HepG2 (cell line): ENCODE measurements around the gene ANKRD31. TPM values are rescaled to one million over a fixed set of nuclear protein-coding genes. Genes with fewer than 3 reads are reported as not detected.

Experiments used
- CC2D1A ChIP-seq: sonication (generic); formaldehyde crosslinking; IDR thresholded peaks from 2 replicates; pipeline ENCODE4 v1.8.1; 2023; ENCODE audit warnings: mild to moderate bottlenecking, missing genetic modification reagents
- CEBPB ChIP-seq: IDR thresholded peaks from 2 replicates; pipeline ENCODE4 v1.6.1; 2011; ENCODE audit warnings: low read depth, low read length, improper control_type of control experiment, borderline replicate concordance
- ETV5 ChIP-seq: IDR thresholded peaks from 2 replicates; pipeline ENCODE4 v1.6.1; 2018; ENCODE audit warnings: missing biosample characterization, missing genetic modification reagents, inconsistent platforms, borderline replicate concordance
- FOXP1 ChIP-seq, 2 experiments: fragments of 450-650 bp in 1 of 2; IDR thresholded peaks; 2 replicates each; pipeline ENCODE4 v1.6.1; 2017 to 2018; ENCODE audit warnings: antibody characterized with exemption in 1 of 2
- KAT8 ChIP-seq: IDR thresholded peaks from 2 replicates; pipeline ENCODE4 v1.6.1; 2016; ENCODE audit warnings: missing genetic modification reagents, missing compliant biosample characterization
- MYC ChIP-seq: sonication (generic); formaldehyde crosslinking; IDR thresholded peaks from 2 replicates; pipeline ENCODE4 v1.9.0; 2021; ENCODE audit warnings: missing genetic modification reagents, borderline replicate concordance
- NFKBIZ ChIP-seq: IDR thresholded peaks from 2 replicates; pipeline ENCODE4 v1.6.1; 2018; ENCODE audit warnings: missing genetic modification reagents, missing compliant biosample characterization
- NR2F6 ChIP-seq, 2 experiments: IDR thresholded peaks; 2 replicates each; pipeline ENCODE4 v1.6.1; 2016; ENCODE audit warnings: antibody characterized with exemption in 1 of 2, mild to moderate bottlenecking in 1 of 2
- PHF5A ChIP-seq: IDR thresholded peaks from one replicate; pipeline ENCODE4 v1.6.1; 2018; ENCODE audit warnings: low read depth, missing genetic modification reagents; ENCODE audit not compliant: unreplicated experiment
- RERE ChIP-seq: IDR thresholded peaks from 2 replicates; pipeline ENCODE4 v1.6.1; 2016; ENCODE audit warnings: low read depth, missing genetic modification reagents, missing compliant biosample characterization
- SAP130 ChIP-seq: IDR thresholded peaks from 2 replicates; pipeline ENCODE4 v1.6.1; 2016; ENCODE audit warnings: low read depth
- SRSF9 ChIP-seq: fragments of 200-400 bp; formaldehyde crosslinking; IDR thresholded peaks from 2 replicates; pipeline ENCODE4 v1.6.1; 2018; ENCODE audit warnings: borderline replicate concordance, mild to moderate bottlenecking, low read depth, low read length; ENCODE audit not compliant: insufficient read depth, poor library complexity, severe bottlenecking
- ZFY ChIP-seq: sonication (generic); formaldehyde crosslinking; IDR thresholded peaks from 2 replicates; pipeline ENCODE4 v1.4.0; 2020; ENCODE audit warnings: missing genetic modification reagents
- ZKSCAN8 ChIP-seq: IDR thresholded peaks from 2 replicates; pipeline ENCODE4 v1.6.1; 2016; ENCODE audit warnings: borderline replicate concordance, missing genetic modification reagents, missing compliant biosample characterization
- ZNF496 ChIP-seq: sonication (generic); formaldehyde crosslinking; IDR thresholded peaks from 2 replicates; pipeline ENCODE4 v1.8.1; 2023; ENCODE audit warnings: mild to moderate bottlenecking, moderate library complexity, missing genetic modification reagents; ENCODE audit not compliant: insufficient replicate concordance
- ZNF562 ChIP-seq: sonication (generic); formaldehyde crosslinking; IDR thresholded peaks from 2 replicates; pipeline ENCODE4 v1.8.0; 2022; ENCODE audit warnings: missing genetic modification reagents, borderline replicate concordance
- ZNF564 ChIP-seq: sonication (generic); formaldehyde crosslinking; IDR thresholded peaks from 2 replicates; pipeline ENCODE4 v1.8.1; 2023; ENCODE audit warnings: mild to moderate bottlenecking, missing genetic modification reagents
- polyA plus RNA-seq, 8 experiments: library from polyadenylated mRNA; depleted of rRNA in 3 of 8; stranded (reverse) in 7 of 8; unstranded in 1 of 8; fragments of >200 nt; fragmentation: Illumina TruSeq in 4 of 8; extraction: Trizol in 4 of 8; gene quantifications; 2 replicates each; pipeline versions ENCODE4 v1.2.1 to v1.2.3, GENCODE V29; 2011 to 2016; ENCODE audit warnings: low read depth in 4 of 8, missing spikeins in 1 of 8, mixed read lengths in 1 of 8; ENCODE audit not compliant: insufficient read depth in 1 of 8
- total RNA-seq, 5 experiments: library from RNA; depleted of rRNA; stranded (reverse); fragments of >200 nt; fragmentation: Illumina TruSeq; extraction: Trizol; gene quantifications; 2 replicates each; pipeline ENCODE4 v1.2.3, GENCODE V29; 2016; ENCODE audit warnings: low read depth in 1 of 5
- TF ChIP-seq, protein P1 (sequence below): sonication (generic); formaldehyde crosslinking; IDR thresholded peaks from 2 replicates; pipeline ENCODE4 v1.4.0; 2020; ENCODE audit warnings: mild to moderate bottlenecking, missing genetic modification reagents
- TF ChIP-seq, protein P2 (sequence below): IDR thresholded peaks from 2 replicates; pipeline ENCODE4 v1.6.1; 2016; ENCODE audit warnings: missing biosample characterization, missing genetic modification reagents, low read depth
- TF ChIP-seq, protein P3 (sequence below): IDR thresholded peaks from 2 replicates; pipeline ENCODE4 v1.6.1; 2016; ENCODE audit warnings: mild to moderate bottlenecking, missing biosample characterization, missing genetic modification reagents

ANKRD31 gene
- total and polyA plus RNA-seq, 2 of the 13 experiments (the other 11 are each of a cell fraction or from before 2014, with no cell fraction given): 0.01 to 0.09 TPM

DNA sequence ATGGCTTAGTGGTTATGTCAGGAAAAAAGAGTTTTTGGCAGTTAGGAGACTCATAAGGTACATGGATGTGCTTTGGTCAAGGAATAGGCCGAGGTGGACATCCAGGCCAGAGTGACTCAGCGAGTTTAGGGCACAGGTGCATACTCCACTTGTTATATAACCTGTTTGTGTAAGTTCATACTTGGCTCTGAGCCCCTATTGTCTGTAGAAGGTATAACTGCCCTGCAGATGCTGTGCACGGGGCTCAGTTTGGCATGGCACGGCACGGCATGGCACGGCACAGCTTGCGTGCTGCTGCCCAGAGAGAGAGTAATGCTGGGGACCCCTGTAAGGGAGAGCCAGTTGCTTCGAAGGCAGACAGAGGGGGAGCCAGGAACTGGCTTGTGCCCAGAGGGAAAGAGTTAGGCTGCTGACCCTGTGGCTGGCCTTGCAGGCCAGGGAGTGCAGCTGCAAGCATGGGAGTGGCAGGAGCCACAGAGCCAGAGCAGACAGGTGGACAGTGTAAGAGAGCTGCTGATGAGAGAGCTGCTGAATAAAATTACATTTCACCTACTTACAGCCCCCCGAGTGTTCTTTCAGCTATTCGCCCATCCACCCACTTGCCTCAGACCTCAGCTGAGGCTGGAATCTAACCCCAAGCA lies 216.5 kb downstream of the ANKRD31 start (continued):
- TF ChIP-seq, protein P1, sequence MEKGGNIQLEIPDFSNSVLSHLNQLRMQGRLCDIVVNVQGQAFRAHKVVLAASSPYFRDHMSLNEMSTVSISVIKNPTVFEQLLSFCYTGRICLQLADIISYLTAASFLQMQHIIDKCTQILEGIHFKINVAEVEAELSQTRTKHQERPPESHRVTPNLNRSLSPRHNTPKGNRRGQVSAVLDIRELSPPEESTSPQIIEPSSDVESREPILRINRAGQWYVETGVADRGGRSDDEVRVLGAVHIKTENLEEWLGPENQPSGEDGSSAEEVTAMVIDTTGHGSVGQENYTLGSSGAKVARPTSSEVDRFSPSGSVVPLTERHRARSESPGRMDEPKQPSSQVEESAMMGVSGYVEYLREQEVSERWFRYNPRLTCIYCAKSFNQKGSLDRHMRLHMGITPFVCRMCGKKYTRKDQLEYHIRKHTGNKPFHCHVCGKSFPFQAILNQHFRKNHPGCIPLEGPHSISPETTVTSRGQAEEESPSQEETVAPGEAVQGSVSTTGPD (CRISPR knock-in tag): peak; percentile 75; the same call in 1 of the 2 replicates
- TF ChIP-seq, protein P2, sequence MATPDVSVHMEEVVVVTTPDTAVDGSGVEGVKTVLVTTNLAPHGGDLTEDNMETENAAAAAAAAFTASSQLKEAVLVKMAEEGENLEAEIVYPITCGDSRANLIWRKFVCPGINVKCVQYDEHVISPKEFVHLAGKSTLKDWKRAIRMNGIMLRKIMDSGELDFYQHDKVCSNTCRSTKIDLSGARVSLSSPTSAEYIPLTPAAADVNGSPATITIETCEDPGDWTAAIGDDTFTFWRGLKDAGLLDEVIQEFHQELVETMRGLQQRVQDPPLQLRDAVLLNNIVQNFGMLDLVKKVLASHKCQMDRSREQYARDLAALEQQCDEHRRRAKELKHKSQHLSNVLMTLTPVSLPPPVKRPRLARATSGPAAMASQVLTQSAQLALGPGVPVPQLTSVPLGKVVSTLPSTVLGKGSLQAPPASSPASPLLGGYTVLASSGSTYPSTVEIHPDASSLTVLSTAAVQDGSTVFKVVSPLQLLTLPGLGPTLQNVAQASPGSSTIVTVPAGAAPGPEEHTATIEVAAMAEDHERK (CRISPR knock-in tag): no peak
- TF ChIP-seq, protein P3, sequence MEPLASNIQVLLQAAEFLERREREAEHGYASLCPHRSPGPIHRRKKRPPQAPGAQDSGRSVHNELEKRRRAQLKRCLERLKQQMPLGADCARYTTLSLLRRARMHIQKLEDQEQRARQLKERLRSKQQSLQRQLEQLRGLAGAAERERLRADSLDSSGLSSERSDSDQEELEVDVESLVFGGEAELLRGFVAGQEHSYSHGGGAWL (CRISPR knock-in tag): 0 out of 2 replicates have a peak, but pooled peaks have one; percentile 38
- TF ChIP-seq NFKBIZ (CRISPR knock-in tag) (0 out of 2 replicates have a peak, but pooled peaks have one; percentile 27), SAP130 (CRISPR knock-in tag) (peak; percentile 47), ZNF564 (CRISPR knock-in tag) (no peak), ZKSCAN8 (CRISPR knock-in tag) (0 out of 2 replicates have a peak, but pooled peaks have one; percentile 29), ZNF562 (CRISPR knock-in tag) (no peak), CC2D1A (CRISPR knock-in tag) (no peak), ETV5 (0 out of 2 replicates have a peak, but pooled peaks have one; percentile 18), SRSF9 (no peak), FOXP1 (IDR thresholded peaks at IDR 0.05) (no peak), FOXP1 (CRISPR knock-in tag; IDR thresholded peaks at IDR 0.05) (peak; percentile 44), KAT8 (CRISPR knock-in tag) (peak; percentile 66), ZFY (CRISPR knock-in tag) (peak; percentile 63), NR2F6 (IDR thresholded peaks at IDR 0.05) (no peak), NR2F6 (CRISPR knock-in tag; IDR thresholded peaks at IDR 0.05) (0 out of 2 replicates have a peak, but pooled peaks have one; percentile 28), PHF5A (peak; percentile 65), MYC (CRISPR knock-in tag) (peak; percentile 55; the same call in 1 of the 2 replicates), ZNF496 (CRISPR knock-in tag) (no peak), RERE (CRISPR knock-in tag) (peak; percentile 26; the same call in 1 of the 2 replicates), CEBPB (no peak)
